SK-N-SH treated with all-trans-retinoic acid at 6 μM for 48 hours (cell line): ENCODE results near the gene PYGM.

Experiments used
- ATAC-seq: fragments of 200-7000 bp; cut with Tn5 transposase; 3 replicates; pipeline ENCODE4 v1.9.1; 2020; ENCODE audit warnings: mild to moderate bottlenecking, moderate library complexity
- BACH2 ChIP-seq: fragments of 250-450 bp; sonication (Bioruptor Pico); IDR thresholded peaks from 2 replicates; pipeline ENCODE4 v1.9.0; 2021; ENCODE audit warnings: mild to moderate bottlenecking, borderline replicate concordance
- CSDC2 ChIP-seq: fragments of 250-450 bp; sonication (Bioruptor Pico); IDR thresholded peaks from 2 replicates; pipeline ENCODE4 v1.5.0; 2020; ENCODE audit warnings: mild to moderate bottlenecking, moderate library complexity
- CSRNP3 ChIP-seq: fragments of 250-450 bp; sonication (Bioruptor Pico); IDR thresholded peaks from 2 replicates; pipeline ENCODE4 v1.5.1; 2021; ENCODE audit warnings: mild to moderate bottlenecking, moderate library complexity
- ESRRG ChIP-seq: fragments of 250-450 bp; sonication (Bioruptor Pico); IDR thresholded peaks from 2 replicates; pipeline ENCODE4 v1.6.1; 2021; ENCODE audit warnings: mild to moderate bottlenecking
- ISL1 ChIP-seq: fragments of 250-450 bp; sonication (Bioruptor Pico); IDR thresholded peaks from 2 replicates; pipeline ENCODE4 v2.1.2; 2022; ENCODE audit warnings: mild to moderate bottlenecking, moderate library complexity
- OSR1 ChIP-seq: fragments of 250-450 bp; sonication (Bioruptor Pico); IDR thresholded peaks from 2 replicates; pipeline ENCODE4 v1.8.0; 2022; ENCODE audit warnings: moderate library complexity, mild to moderate bottlenecking, inconsistent platforms
- PATZ1 ChIP-seq: fragments of 250-450 bp; sonication (Bioruptor Pico); IDR thresholded peaks from 2 replicates; pipeline ENCODE4 v1.8.0; 2020; ENCODE audit warnings: mild to moderate bottlenecking, moderate library complexity, borderline replicate concordance
- POU6F1 ChIP-seq: fragments of 250-450 bp; sonication (Bioruptor Pico); IDR thresholded peaks from 2 replicates; pipeline ENCODE4 v1.8.0; 2021; ENCODE audit warnings: low read depth, mild to moderate bottlenecking, moderate library complexity, borderline replicate concordance
- PPARA ChIP-seq: fragments of 250-450 bp; sonication (Bioruptor Pico); IDR thresholded peaks from 2 replicates; pipeline ENCODE4 v1.5.0; 2020; ENCODE audit warnings: mild to moderate bottlenecking, borderline replicate concordance
- RARB ChIP-seq: fragments of 250-450 bp; sonication (Bioruptor Pico); IDR thresholded peaks from 2 replicates; pipeline ENCODE4 v1.8.0; 2021; ENCODE audit warnings: mild to moderate bottlenecking, moderate library complexity
- SNAI2 ChIP-seq: fragments of 250-450 bp; sonication (Bioruptor Pico); IDR thresholded peaks from 2 replicates; pipeline ENCODE4 v1.5.0; 2020; ENCODE audit warnings: mild to moderate bottlenecking, moderate library complexity
- TCF4 ChIP-seq: fragments of 250-450 bp; sonication (Bioruptor Pico); IDR thresholded peaks from 2 replicates; pipeline ENCODE4 v1.8.0; 2021; ENCODE audit warnings: mild to moderate bottlenecking, moderate library complexity, borderline replicate concordance
- TOX ChIP-seq: fragments of 250-450 bp; sonication (Bioruptor Pico); IDR thresholded peaks from 2 replicates; pipeline ENCODE4 v1.8.0; 2021; ENCODE audit warnings: mild to moderate bottlenecking, moderate library complexity, borderline replicate concordance
- TSHZ2 ChIP-seq: fragments of 250-450 bp; sonication (Bioruptor Pico); IDR thresholded peaks from 2 replicates; pipeline ENCODE4 v1.5.0; 2020; ENCODE audit warnings: mild to moderate bottlenecking, moderate library complexity
- ZC3H10 ChIP-seq: fragments of 250-450 bp; sonication (Bioruptor Pico); IDR thresholded peaks from 2 replicates; pipeline ENCODE4 v1.5.1; 2021; ENCODE audit warnings: mild to moderate bottlenecking, moderate library complexity
- ZFP3 ChIP-seq: fragments of 250-450 bp; sonication (Bioruptor Pico); IDR thresholded peaks from 2 replicates; pipeline ENCODE4 v1.5.0; 2020; ENCODE audit warnings: mild to moderate bottlenecking, moderate library complexity
- ZFP30 ChIP-seq: fragments of 450-650 bp; formaldehyde crosslinking; IDR thresholded peaks from 2 replicates; pipeline ENCODE4 v1.5.0; 2022; ENCODE audit warnings: mild to moderate bottlenecking, moderate library complexity
- ZNF565 ChIP-seq: fragments of 450-650 bp; formaldehyde crosslinking; conservative IDR thresholded peaks from 2 replicates; pipeline ENCODE4 v1.5.0; 2020; ENCODE audit warnings: low read depth, mild to moderate bottlenecking, moderate library complexity
- ZNF70 ChIP-seq: fragments of 450-650 bp; formaldehyde crosslinking; IDR thresholded peaks from 2 replicates; pipeline ENCODE4 v1.5.0; 2020; ENCODE audit warnings: mild to moderate bottlenecking, moderate library complexity
- ZNF8 ChIP-seq: fragments of 450-650 bp; formaldehyde crosslinking; IDR thresholded peaks from 2 replicates; pipeline ENCODE4 v1.5.0; 2020; ENCODE audit warnings: mild to moderate bottlenecking, moderate library complexity

Gene PYGM

GRCh38 chr11:64735725-64736259 is 24.0 kb downstream of the PYGM start:
- TF ChIP-seq SNAI2 (CRISPR knock-in tag) (no peak), RARB (no peak), ZNF70 (CRISPR knock-in tag) (no peak), ISL1 (no peak), ZFP3 (CRISPR knock-in tag) (no peak), TCF4 (CRISPR knock-in tag) (no peak), TSHZ2 (CRISPR knock-in tag) (no peak), ZC3H10 (CRISPR knock-in tag) (no peak), ZFP30 (CRISPR knock-in tag) (no peak), TOX (CRISPR knock-in tag) (no peak), CSDC2 (CRISPR knock-in tag) (no peak), ZNF565 (CRISPR knock-in tag) (no peak), POU6F1 (no peak), PATZ1 (CRISPR knock-in tag) (no peak), OSR1 (CRISPR knock-in tag) (no peak), ZNF8 (CRISPR knock-in tag) (no peak), CSRNP3 (CRISPR knock-in tag) (no peak), BACH2 (CRISPR knock-in tag) (no peak), ESRRG (no peak)
- no peak for ATAC-seq

GRCh38 chr11:64734811-64735724 is 24.7 kb downstream of the PYGM start:
- TF ChIP-seq ZNF8 (CRISPR knock-in tag), result no peak
- no peak for TF ChIP-seq ESRRG
- no peak for TF ChIP-seq ZFP30 (CRISPR knock-in tag)
- TF ChIP-seq CSRNP3 (CRISPR knock-in tag), result no peak
- no peak for TF ChIP-seq RARB
- TF ChIP-seq PATZ1 (CRISPR knock-in tag), result no peak
- no peak for TF ChIP-seq ZNF565 (CRISPR knock-in tag)
- no peak for TF ChIP-seq BACH2 (CRISPR knock-in tag)
- TF ChIP-seq TCF4 (CRISPR knock-in tag), result no peak
- TF ChIP-seq CSDC2 (CRISPR knock-in tag), result no peak
- TF ChIP-seq TOX (CRISPR knock-in tag), result no peak
- no peak for TF ChIP-seq ZNF70 (CRISPR knock-in tag)
- no peak for TF ChIP-seq PPARA
- no peak for TF ChIP-seq OSR1 (CRISPR knock-in tag)
- TF ChIP-seq ZFP3 (CRISPR knock-in tag), result no peak
- TF ChIP-seq ISL1, result no peak
- TF ChIP-seq, all 23 proteins: peak for 0
- no peak for ATAC-seq
